SW480 (cell line): ENCODE data around the gene SMURF2.
A peak's percentile ranks its signal among the peaks of the same experiment; 100 is the strongest.
"Not testable (repeated sequence)": the region's sequence is repeated elsewhere in the genome, so short reads cannot be mapped to it uniquely, and the experiment has no call there.

ENCODE experiments used
- DNase-seq: peaks from one replicate; pipeline ENCODE4 v3.0.0-alpha.2; 2016; ENCODE audit warnings: low spot score

Gene SMURF2

DNA sequence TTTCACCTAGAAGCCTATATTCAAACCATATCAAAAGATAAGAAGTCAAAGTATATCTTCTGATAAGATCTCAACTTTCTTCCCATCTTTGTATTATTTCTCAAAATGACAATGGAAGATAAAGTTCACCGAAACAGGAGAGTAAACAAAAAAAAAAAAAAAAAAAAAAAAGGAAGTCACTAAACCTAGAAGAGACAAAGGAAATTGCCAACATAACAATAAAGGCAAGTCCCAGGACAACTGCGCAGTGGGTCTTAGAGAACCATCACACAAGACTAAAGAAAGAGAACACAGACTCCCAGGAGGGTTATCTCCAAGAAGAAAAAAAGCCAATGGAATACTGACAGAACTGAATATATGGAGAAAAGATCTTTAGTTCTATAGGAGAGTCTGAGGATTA is 65.7 kb downstream of the SMURF2 start:
- DNase-seq = no peak

DNA sequence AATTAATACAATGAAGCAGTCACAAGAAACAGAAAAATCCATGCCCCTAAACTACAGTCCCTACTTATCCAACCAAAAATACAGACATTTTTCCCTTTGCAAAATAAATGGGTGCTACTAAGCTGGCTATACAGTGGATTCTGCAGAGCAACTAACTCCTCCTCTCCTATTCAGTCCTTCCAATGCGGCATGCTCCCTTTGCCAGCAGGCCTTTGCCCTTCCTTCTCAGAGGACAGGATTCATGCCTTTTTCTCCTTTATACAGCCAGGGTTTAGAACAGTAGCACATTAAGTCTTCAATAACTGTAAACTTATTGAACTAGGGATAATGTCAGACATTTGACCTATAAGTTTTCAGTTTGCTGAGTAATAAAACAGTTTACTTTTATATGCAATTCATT is 70.2 kb downstream of the SMURF2 start:
- DNase-seq = no peak

DNA sequence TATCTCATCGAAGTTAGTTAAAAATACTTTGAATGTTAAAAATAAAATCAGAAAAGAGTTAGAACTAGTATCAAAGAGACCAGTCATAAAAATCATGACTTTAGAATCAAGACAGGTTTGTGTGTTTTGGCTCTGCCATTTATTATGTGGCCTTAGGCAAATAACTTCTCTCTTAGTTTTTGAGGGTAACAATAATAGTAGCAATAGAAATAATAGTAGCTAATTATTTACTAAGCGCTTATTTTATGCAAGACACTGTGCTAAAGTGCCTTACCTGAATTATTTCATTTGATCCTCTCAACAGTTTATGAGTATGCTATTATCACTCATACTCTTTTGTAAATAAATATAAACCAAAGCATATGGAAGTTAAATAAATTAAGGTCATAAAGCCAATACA is 77.0 kb downstream of the SMURF2 start:
- DNase-seq = no peak

GRCh38 chr17:64583038-64583437 is 79.1 kb downstream of the SMURF2 start:
- DNase-seq = no peak

DNA sequence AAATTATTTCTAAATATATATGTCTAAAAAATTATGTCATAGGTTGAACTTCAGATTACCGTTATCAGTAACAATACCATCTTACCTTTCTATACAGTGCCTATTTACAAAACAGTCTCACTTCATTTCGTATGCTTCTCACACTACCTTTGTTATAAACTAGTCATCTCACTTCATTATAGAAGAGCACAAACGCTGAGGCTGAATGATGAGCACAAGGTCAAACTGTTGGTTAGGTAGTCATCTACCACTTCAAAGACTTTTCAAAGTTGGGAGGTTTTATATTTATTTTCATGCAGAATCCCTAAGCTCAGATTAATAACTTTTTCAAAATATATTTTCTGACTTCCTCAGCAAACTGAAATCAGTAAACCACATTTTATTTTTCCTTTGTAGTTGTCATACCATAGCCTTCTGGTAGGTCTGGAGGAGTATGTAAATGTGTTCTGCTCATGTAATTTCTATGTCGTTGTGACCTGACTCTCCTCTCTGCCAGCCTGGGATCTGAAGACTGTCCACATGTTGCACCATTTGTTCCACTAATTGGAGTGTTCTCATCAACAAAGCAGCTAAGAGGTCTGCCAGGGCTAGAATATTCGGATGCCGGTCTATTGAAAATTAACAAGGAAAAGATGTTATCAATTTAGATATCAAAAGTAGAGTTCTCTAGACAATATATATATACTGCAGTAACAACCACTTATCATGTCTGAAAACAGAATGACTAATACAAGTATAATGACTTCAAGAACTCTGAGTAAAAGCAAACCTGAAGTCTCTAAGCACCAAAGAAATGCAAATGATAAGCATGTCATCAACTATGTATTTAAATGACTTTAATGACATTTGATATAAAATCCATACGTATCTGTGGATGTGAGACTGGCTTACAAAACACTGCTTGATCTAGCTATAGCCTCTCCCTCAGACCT is 81.5 kb downstream of the SMURF2 start:
- DNase-seq = peak; percentile 33

- no peak for DNase-seq
Measured at GRCh38 chr17:64579917-64580316, 82.2 kb downstream of the SMURF2 start.

GRCh38 chr17:64577025-64577424 is 85.1 kb downstream of the SMURF2 start:
- not testable (repeated sequence) for DNase-seq

DNA sequence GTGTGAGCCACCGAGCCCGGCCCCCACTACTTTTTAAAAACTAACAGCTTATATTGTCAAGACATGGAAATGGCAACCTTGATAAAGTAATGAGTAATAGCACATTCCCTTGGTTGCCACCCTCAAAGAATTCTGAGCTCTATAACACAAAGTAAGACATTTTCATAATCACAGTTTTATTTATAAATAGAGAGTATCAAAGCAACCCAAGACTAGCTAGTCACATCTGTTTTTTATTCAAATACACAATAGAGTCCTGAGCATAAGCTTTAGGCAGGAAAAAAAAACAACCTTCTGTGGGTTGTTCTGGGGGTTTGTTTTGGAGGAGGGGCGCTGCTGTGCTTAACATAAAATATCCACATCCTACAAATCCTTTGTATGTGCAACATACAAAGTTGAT is 86.7 kb downstream of the SMURF2 start:
- no peak for DNase-seq

DNA sequence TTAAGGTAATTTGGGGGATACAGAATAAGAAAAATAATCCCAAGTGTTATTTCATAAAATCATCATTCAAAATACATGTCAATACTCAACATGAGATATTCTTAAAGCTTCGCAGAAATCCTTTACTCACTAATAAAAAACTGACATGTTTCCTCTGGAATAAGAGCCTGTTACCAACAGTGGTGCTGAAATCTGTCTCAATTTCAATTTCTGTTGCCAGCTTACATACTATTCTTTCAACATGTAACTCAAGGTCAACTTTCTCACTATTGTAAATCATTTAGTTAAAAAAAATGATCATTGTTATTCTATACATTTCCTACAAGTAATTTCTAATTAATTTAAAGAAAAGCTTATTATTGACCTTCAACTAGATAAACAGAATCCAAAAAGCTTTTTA is 87.5 kb downstream of the SMURF2 start:
- no peak for DNase-seq

GRCh38 chr17:64573214-64573613 is 88.9 kb downstream of the SMURF2 start:
- no peak for DNase-seq

GRCh38 chr17:64572682-64573154 is 89.4 kb downstream of the SMURF2 start:
- DNase-seq = no peak

GRCh38 chr17:64571746-64572145 is 90.4 kb downstream of the SMURF2 start:
- DNase-seq = no peak

GRCh38 chr17:64565563-64565962 is 96.5 kb downstream of the SMURF2 start:
- DNase-seq = no peak

- no peak for DNase-seq
Measured at GRCh38 chr17:64564098-64564497, 98.0 kb downstream of the SMURF2 start.

DNA sequence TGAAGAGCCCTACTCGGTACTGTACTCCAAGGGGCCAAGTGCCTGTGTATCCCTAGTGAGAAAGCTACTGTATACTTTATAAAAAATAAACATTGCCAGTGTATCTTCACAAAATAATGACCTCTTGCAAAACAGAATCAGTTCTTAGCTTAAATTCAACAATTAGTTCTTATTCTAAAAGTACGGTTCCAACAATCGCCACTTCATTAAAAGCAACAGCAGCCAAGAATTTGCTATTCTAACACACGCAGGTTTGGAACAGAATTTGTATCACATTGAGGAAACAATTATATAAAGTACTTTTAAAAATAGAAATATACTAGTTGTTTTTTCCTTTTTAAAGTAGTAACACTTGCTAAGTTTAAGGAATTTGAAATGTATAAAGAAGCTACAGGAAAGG is 106.8 kb downstream of the SMURF2 start:
- DNase-seq = no peak

DNA sequence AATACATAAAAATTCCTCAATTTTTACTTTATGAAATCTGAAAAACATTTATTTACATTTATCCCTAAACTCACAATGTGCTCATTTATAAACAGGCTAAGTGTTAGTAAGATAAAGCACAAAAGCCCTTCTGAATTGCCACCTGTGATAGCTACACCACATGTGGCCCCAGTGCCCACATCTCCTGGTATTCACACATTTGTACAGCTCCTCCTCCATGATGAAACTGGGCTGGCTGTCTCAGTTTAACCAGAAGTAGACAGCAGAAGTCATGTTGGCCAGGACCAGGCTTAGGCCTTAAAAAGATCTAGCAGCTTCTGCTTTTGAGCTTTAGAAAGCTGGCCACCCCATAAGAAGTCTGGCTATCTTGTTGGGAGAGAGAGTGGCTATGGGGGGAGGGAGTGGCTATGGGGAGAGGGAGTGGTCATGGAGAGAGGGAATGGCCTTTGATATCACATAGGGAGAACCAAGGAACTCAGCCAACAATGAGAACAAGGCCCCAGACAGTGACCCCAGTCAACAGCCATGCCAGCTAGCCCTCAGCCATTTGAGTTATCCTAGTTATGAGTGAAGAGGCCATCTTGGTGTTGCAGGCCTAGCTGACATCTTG is 108.0 kb downstream of the SMURF2 start:
- DNase-seq = peak; percentile 13

DNA sequence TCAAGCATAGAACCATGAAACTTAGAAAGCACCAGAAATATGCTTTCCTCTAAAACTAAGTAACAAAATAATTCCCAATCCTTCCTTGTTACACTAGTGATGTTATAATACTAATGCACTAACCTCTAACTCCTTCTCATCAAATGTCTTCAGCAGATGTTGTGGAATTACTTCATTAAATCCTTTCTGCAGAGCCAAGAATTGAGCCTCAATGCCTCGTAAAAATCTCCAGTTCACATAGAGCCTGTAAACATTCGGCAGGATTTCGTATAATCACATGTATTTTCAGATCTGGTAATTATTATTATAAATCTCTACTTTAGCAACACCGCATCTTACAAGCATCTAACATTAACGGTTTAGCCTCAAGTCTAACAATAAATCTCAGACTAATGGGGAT is 110.6 kb downstream of the SMURF2 start:
- no peak for DNase-seq

DNA sequence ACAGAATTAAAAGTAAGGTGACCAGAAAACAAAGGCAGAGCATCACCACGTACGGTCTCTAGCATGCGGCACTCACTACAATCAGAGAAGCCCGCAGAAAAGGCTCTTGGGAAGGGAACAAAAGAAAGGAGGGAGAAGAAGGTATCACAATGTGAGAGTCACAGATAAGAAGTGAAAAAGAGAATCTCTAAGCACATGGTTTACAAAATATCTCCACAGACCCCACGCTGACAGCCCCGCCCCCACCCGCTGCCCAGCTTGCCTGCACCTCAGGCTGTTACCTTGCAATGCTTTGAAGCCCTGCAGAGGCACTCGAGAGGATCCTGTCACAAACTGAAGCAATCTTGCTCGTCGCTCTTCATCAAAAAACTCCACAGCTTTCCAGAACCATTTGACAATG is 114.8 kb downstream of the SMURF2 start:
- DNase-seq = no peak

DNA sequence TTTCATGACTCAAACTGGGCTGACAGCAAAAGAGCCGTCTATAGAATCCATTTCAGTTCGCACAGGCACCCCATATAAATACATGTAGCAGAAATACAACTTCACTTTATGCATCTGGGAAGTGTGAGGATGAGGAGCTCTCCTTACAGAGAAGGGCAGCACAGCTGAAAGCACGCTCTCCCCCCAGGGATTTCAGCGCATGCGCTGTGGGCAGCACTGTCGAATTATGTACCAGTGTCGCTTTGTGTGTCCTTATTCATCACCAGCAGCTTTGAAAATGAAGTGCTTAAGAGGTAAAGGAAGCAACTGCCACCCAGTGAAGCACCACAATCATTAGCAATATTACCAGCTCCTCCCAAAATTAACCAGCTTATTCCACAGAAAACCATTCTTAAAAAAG is 115.4 kb downstream of the SMURF2 start:
- DNase-seq = no peak

DNA sequence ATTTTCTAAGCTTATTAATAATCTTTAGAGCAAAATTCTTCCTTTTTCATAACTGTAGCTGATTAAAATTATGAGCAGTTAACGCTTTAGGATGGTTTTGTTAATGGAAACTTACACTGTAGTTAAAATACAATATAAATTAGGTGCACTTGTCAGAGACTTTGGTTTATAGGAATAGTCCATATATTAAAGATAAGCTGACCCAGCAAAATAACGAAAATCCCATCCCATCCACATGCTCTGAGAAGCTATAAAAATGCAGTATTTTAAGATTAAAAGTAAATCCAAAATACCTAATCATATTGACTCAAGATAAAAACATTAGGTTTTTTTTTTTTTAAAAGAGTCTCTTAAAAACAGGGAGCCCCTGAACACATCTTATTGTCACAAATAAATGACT is 117.4 kb downstream of the SMURF2 start:
- DNase-seq = no peak

DNA sequence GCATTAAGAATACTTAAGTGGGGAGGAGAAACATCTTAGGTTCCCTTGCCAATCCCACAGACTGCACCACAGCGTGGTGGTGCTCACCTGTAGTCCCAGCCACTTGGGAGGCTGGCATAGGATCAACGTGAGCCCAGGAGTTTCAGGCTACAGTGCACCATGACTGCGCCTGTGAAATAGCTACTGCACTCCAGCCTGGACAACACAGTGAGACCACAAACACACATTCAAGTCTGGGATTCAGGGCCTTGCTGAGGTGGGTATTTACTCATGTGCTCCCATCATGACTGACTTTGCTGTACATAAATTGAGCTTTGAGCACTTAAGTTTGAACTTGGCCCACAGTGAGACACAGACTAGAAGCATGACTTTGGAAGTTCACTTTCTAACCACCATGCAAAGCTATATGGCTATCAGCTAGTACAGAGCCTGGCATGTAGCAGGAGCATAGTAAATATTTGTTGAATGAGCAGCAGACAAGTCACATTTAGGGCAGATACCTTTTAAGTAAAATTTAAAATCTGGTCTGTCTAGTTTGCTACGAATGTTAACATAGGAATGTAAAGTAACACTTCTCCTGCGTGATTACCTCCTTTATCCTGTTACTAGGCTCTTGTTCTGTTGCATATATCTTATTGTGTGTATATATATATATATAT is 121.9 kb downstream of the SMURF2 start:
- DNase-seq = no peak

DNA sequence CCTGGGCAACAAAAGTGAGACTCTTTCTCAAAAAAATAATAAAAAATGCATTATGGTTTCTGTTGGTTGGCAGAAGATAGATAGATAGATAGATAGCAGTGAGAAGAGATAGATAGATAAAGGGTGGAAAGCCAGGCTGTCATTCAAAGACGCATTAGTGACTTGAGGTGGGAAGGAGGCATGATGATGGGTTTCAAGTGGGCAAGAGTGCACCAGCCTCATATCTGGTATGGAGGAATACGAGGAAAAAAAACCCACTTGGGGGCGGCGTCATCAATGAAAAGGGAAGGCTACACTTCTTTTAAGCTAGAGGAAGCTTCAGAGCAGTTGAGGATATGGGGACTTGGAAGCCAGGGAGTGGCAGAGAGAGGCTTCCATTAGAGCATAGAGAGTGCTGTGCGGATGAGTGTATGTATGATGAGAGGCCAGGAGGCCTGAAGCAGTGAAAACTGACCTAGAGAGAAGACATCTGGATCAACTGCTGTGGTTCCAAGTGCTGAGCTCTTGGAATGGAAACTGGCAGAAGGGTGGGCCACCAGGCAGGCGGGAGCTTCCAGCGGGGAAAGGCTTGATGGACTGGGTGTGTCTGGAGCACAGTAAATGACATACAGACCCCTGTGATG is 123.5 kb downstream of the SMURF2 start:
- DNase-seq = no peak

- DNase-seq = no peak
Measured at GRCh38 chr17:64537488-64537887, 124.6 kb downstream of the SMURF2 start.
